Mesenteric fat pad (tissue), 1 donor: Measurements from ENCODE around the gene ARPC4. TPM values are rescaled to one million over a fixed set of nuclear protein-coding genes. Genes with fewer than 3 reads are reported as not detected.
"Not testable (repeated sequence)": the region's sequence is repeated elsewhere in the genome, so short reads cannot be mapped to it uniquely, and the experiment has no call there.

Experiments
- DNase-seq: peaks from one replicate; pipeline ENCODE4 v3.0.0-alpha.2; 2020; ENCODE audit warnings: low spot score
- total RNA-seq: library from RNA; stranded (reverse); fragmentation: NEBNext Ultra II Directional; extraction: Animal tissue kit (Norgen Biotek cat#: 25700); gene quantifications from one replicate; pipeline ENCODE4 v1.2.1, GENCODE V29; 2021
- donor health status: DM: yes; HTN: yes; CAD: no.

Gene ARPC4
- total RNA-seq, 1 donor from 2014 or later, result 151 TPM

DNA sequence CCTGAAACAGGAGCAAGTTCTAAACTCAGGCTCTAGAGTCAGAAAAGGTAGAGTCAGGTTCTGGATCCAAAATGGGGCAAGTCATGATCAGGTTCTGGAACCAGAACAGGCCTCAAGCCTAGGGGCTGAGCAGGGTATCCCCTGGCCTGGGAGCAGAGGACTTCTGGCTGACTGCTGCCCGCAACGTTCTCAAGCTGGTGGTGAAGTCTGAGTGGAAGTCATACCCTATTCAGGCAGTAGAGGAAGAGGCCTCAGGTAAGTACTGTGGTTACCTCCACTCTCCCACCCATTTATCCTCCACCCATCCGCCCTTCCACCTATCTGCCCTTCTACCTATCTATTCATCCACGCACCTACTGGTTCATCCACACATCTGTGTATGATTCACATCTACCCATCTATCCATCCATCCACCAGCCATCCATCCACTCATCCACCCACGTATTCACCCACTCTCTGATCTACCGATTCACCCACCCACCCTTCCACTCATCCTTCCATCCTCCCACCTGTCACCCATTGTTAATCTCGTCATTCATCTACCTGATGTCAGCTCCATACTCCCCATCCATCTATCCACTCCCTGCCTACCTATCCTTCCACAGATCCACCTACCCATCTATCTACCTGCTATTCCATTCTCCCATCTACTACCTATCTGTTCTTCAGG lies 25.9 kb downstream of the ARPC4 start:
- no peak for DNase-seq

DNA sequence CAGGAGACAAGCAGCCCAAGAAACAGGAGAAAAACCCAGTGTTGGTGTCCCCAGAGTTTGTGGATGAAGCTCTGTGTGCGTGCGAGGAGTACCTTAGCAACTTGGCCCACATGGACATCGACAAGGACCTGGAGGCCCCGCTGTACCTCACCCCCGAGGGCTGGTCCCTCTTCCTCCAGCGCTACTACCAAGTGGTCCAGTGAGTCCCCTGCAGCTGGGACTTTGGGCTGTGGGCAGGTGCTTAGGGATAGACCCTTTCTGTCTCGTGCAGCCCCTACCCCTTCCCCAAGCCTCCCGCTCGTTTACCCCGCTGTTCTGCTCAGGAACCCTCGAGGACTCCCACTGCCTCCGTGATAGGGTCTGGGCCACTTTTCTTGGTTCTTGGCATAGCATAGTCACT lies 27.7 kb downstream of the ARPC4 start:
- DNase-seq, result no peak

DNA sequence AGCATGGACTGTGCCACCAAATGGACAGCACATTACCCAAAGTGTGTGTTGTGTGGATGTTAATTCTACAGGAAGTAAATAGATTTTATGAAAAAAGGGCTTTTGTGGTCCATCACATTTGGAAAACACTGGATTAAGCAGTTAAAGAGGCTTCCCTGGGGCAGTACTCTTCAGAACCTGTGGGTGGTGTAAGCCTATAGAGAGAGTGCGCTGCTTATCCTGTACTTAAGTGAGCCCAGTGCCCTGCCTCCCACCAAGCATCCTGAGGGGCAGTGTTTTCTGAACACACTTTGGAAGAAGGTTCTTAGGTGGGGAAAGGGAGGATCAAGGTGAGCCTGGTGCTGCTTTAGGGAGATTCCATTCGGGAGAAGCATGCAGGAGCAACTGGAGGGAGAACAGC lies 28.1 kb downstream of the ARPC4 start:
- no peak for DNase-seq

GRCh38 chr3:9825451-9826040 lies 32.7 kb downstream of the ARPC4 start:
- no peak for DNase-seq

GRCh38 chr3:9826815-9827573 lies 34.1 kb downstream of the ARPC4 start:
- no peak for DNase-seq

DNA sequence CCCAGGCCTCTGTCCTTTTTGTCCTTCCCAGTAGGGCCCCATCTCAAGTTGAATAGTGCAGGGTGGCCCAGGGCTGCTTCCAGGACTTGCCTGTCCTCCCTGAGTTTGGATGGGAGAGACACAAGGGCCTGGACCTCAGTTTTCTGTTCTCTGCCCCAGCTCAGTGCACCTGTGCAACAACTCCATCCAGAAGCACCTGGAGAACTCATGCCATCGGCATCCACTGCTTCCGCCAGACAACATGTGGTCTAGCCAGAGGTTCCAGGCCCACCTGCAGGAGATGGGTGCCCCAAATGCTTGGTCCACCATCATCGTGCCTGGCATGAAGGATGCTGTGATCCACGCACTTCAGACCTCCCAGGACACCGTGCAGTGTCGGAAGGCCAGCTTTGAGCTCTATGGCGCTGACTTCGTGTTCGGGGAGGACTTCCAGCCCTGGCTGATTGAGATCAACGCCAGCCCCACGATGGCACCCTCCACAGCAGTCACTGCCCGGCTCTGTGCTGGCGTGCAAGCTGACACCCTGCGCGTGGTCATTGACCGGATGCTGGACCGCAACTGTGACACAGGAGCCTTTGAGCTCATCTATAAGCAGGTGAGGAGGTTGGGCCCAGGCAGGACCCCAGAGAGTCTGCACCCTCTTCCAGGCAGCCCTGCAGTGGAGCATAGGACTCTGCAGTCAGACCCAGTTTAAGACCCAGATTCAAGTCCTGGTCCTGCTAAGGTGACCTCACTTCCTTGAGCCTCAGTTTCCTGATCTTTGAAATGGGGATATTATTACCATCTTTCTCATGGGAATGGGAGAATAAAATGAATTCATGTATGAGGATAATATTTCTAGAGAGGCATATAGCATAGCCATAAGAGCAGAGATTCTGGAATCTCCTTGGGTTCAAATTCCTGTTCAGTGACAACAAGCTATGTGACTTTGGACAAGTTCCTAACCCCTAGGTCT lies 36.2 kb downstream of the ARPC4 start:
- DNase-seq, result no peak

- DNase-seq, result no peak
Measured at GRCh38 chr3:9831253-9831652, 38.4 kb downstream of the ARPC4 start.

DNA sequence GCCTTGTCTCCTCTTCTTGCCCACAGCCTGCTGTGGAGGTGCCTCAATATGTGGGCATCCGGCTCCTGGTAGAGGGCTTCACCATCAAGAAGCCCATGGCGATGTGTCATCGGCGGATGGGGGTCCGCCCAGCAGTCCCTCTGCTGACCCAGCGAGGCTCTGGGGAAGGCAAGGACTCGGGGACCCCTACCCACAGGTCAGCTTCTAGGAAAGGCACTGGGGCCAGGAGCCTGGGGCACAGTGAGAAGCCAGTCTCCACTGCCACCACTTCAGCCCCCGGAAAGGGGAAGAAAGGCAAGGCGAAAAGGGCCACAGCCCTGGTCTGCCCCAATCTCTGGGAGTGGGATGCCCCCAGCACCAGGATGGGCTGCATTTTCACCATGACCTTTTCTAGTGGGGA lies 40.2 kb downstream of the ARPC4 start:
- DNase-seq, result no peak

GRCh38 chr3:9834520-9835380 lies 41.9 kb downstream of the ARPC4 start:
- DNase-seq, result no peak

DNA sequence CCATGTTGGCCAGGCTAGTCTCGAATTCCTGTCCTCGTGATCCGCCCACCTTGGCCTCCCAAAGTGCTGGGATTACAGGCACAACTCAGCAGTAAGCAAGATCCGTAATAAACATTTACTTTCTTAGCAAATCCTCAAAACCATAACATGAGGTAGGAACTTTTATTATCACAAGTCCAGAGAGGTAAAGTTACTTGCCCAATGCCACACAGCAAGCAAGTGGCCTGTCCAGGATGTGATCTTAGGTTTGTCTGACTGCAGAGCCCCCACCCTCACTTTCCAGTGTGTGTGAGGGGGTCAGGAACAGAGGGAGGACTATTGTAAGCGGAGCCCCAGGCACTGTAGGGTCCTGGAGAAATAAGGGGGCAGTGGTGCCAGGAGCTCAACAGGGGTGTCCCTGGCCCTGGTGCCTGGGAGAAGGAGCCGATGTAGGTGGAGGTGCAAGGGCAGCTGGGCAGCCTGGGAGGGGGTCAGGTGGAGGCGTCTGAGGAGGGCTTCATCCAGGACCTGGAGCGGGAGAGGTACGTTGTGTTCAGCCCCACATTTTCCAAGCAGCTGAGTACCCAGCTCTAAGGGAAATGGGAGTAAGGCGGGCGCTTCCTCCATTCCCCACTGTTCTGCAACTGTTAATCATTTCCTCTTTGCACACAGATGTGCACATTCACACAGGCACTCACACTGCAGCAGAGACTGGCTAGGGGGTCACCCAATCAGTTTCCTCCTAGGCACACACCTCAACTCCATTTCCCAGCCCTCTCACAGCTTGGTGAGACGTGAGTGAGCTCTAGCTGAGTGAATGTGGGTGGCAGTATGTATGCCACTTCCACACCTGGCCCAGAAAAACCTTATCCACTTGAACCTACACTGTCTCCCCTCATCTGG lies 45.1 kb downstream of the ARPC4 start:
- no peak for DNase-seq

DNA sequence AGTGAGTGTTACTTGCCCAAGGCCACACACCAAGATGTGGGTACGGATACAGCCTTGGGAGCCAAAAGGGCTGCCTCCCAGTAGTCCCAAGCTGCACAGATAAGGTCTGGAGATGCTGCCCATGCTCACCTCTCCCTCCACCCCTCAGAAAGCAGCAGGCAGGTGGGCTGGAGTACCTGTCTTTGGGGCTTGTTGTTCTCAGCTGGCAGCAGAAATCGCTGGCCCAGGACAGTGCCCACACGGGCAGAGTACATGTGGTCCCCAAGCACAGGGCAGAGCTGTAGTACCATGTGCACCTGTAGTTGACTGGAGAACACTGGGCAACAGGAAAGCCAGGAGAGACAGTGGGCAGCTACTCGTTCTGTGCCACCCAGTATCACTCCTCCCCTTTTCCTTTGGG lies 46.0 kb downstream of the ARPC4 start:
- DNase-seq, result no peak

DNA sequence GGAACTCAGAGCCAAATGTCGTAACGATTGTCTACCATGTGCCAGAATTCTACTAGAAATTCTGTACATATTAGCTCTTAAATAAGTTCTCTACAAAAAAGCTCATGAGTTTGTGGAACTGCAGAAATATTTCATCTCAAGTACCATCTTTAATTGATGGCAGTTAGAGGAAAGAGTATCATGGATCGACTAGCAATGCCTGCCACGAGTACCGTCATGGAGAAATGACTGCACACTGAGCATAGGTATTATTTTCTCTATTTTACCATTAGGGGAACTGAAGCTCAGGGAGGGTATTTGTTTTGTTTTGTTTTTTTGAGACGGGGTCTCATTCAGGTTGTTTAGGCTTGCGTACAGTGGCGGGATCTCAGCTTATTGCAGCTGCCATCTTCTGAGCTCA lies 48.1 kb downstream of the ARPC4 start:
- DNase-seq, result no peak

- peak; percentile 99 for DNase-seq
Measured at GRCh38 chr3:9843715-9844438, 51.0 kb downstream of the ARPC4 start, which contains the start of gene RPUSD3. TSS of gene RPUSD3 (minus strand) at chr3:9844008. CDS start at chr3:9843990, 18 bp downstream.

- DNase-seq, result no peak
Measured at GRCh38 chr3:9846231-9846630, 53.3 kb downstream of the ARPC4 start.

- no peak for DNase-seq
Measured at GRCh38 chr3:9846931-9847488, 54.1 kb downstream of the ARPC4 start.

DNA sequence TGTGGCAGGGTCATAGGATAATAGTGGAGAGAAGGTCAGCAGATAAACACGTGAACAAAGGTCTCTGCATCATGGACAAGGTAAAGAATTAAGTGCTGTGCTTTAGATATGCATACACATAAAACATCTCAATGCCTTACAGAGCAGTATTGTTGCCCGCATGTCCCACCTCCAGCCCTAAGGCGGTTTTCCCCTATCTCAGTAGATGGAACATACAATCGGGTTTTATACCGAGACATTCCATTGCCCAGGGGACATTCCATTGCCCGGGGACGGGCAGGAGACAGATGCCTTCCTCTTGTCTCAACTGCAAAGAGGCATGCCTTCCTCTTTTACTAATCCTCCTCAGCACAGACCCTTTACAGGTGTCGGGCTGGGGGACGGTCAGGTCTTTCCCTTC lies 55.0 kb downstream of the ARPC4 start:
- not testable (repeated sequence) for DNase-seq

- not testable (repeated sequence) for DNase-seq
Measured at GRCh38 chr3:9848860-9849259, 56.0 kb downstream of the ARPC4 start.

- not testable (repeated sequence) for DNase-seq
Measured at GRCh38 chr3:9851383-9851782, 58.5 kb downstream of the ARPC4 start.
